ENCODE results near the gene STXBP5.

Gene STXBP5

GRCh38 chr6:147430811-147431210 is 226.6 kb downstream of the STXBP5 start:
- Histone ChIP-seq H3K27me3 (ENCODE audit: control insufficient read depth, insufficient read depth, low read length) (peaks cover 10% of the 10 kb centered on the region), H3K4me1 (ENCODE audit: control insufficient read depth, low read depth, low read length) (no peaks in the 10 kb centered on the region), H3K9ac (ENCODE audit: low read length) (no peak overlapping the region), H3K9me3 (ENCODE audit: control insufficient read depth, low read depth, low read length) (no peaks in the 10 kb centered on the region), H3K27ac (ENCODE audit: low read length) (no peak overlapping the region), H3K4me3 (ENCODE audit: low read length) (no peak overlapping the region), H3K36me3 (ENCODE audit: control insufficient read depth, low read depth, low read length) (no peaks in the 10 kb centered on the region)

- Histone ChIP-seq H3K36me3 (ENCODE audit: control insufficient read depth, low read depth, low read length) (no peaks in the 10 kb centered on the region), H3K9me3 (ENCODE audit: control insufficient read depth, low read depth, low read length) (no peaks in the 10 kb centered on the region), H3K9ac (ENCODE audit: low read length) (no peak overlapping the region), H3K27me3 (ENCODE audit: control insufficient read depth, insufficient read depth, low read length) (peaks cover 34% of the 10 kb centered on the region), H3K27ac (ENCODE audit: low read length) (no peak overlapping the region), H3K4me1 (ENCODE audit: control insufficient read depth, low read depth, low read length) (peaks cover 9% of the 10 kb centered on the region), H3K4me3 (ENCODE audit: low read length) (no peak overlapping the region)
Observed at GRCh38 chr6:147434076-147434475, 229.9 kb downstream of the STXBP5 start.

- no peak overlapping the region for H3K9ac ChIP-seq (ENCODE audit: low read length)
- no peak overlapping the region for H3K27ac ChIP-seq (ENCODE audit: low read length)
- H3K4me3 ChIP-seq (ENCODE audit: low read length), result no peak overlapping the region
- no peaks in the 10 kb centered on the region for H3K9me3 ChIP-seq (ENCODE audit: control insufficient read depth, low read depth, low read length)
- H3K4me1 ChIP-seq (ENCODE audit: control insufficient read depth, low read depth, low read length), result peaks cover 12% of the 10 kb centered on the region
- H3K36me3 ChIP-seq (ENCODE audit: control insufficient read depth, low read depth, low read length), result no peaks in the 10 kb centered on the region
- peaks cover 37% of the 10 kb centered on the region for H3K27me3 ChIP-seq (ENCODE audit: control insufficient read depth, insufficient read depth, low read length)
Observed at GRCh38 chr6:147434516-147434915, 230.3 kb downstream of the STXBP5 start.

GRCh38 chr6:147437615-147438014 is 233.4 kb downstream of the STXBP5 start:
- H3K36me3 ChIP-seq (ENCODE audit: control insufficient read depth, low read depth, low read length), result no peaks in the 10 kb centered on the region
- no peak overlapping the region for H3K4me3 ChIP-seq (ENCODE audit: low read length)
- peaks cover 66% of the 10 kb centered on the region for H3K27me3 ChIP-seq (ENCODE audit: control insufficient read depth, insufficient read depth, low read length)
- no peaks in the 10 kb centered on the region for H3K9me3 ChIP-seq (ENCODE audit: control insufficient read depth, low read depth, low read length)
- H3K4me1 ChIP-seq (ENCODE audit: control insufficient read depth, low read depth, low read length), result peaks cover 19% of the 10 kb centered on the region
- H3K27ac ChIP-seq (ENCODE audit: low read length), result no peak overlapping the region
- no peak overlapping the region for H3K9ac ChIP-seq (ENCODE audit: low read length)

- H3K9ac ChIP-seq (ENCODE audit: low read length), result no peak overlapping the region
Observed at GRCh38 chr6:147438758-147439528, 234.7 kb downstream of the STXBP5 start.

More at GRCh38 chr6:147438758-147439528, 234.7 kb downstream of the STXBP5 start:
- H3K27me3 ChIP-seq (ENCODE audit: control insufficient read depth, insufficient read depth, low read length), result peaks cover 73% of the 10 kb centered on the region
- H3K4me3 ChIP-seq (ENCODE audit: low read length), result peak overlapping the region; percentile 51
- no peaks in the 10 kb centered on the region for H3K36me3 ChIP-seq (ENCODE audit: control insufficient read depth, low read depth, low read length)
- H3K4me1 ChIP-seq (ENCODE audit: control insufficient read depth, low read depth, low read length), result peaks cover 19% of the 10 kb centered on the region
- no peak overlapping the region for H3K27ac ChIP-seq (ENCODE audit: low read length)
- no peaks in the 10 kb centered on the region for H3K9me3 ChIP-seq (ENCODE audit: control insufficient read depth, low read depth, low read length)
